ENCODE measurements around the gene PPRC1.
"Not testable (repeated sequence)": the region's sequence is repeated elsewhere in the genome, so short reads cannot be mapped to it uniquely, and the experiment has no call there.

PPRC1 gene

GRCh38 chr10:102150970-102151773 is 18.3 kb downstream of the PPRC1 start:
- no peak for DNase-seq (ENCODE audit: low read depth)

DNA sequence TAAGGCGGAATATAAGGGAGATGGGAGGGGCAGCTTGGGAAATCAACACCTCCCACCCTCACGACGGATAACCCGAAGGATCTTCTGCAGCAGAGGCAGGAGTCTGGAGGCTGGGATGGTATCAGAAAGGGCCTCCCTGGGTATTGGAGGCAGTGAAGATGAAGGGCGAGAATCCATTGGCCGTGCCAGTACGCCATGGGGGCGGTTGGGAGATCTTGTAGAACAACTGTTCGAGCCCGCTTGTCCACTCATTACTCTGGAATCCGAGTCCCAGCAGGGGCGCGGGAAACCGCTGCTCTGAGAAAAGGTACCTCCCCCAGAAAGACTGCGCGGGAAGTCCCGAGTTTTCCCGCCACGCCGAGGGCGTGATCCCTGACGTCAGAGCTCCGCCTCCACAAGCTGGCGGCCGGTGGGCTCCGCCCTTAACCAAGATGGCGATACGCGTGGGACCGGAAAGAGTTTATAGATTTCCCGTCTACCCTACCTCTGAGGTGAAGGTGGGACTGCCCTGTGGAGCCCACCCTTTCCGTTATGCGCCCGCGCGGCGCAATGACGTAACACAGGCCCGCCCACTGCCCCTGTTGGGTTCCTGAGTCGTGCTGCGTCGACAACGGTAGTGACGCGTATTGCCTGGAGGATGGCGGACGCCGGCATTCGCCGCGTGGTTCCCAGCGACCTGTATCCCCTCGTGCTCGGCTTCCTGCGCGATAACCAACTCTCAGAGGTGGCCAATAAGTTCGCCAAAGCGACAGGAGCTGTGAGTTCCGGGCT is 19.1 kb downstream of the PPRC1 start, which contains the start of gene NOLC1:
Gene NOLC1, plus strand, starts transcription at position 616 of the 771 bp plus-strand sequence. Its CDS starts 22 bp downstream, at position 638.
- DNase-seq (ENCODE audit: low read depth) = peak; percentile 100

- DNase-seq (ENCODE audit: low read depth) = peak; percentile 41
These were observed 19.7 kb downstream of the PPRC1 start for GRCh38 chr10:102152545-102152890.

GRCh38 chr10:102153093-102153620 is 20.3 kb downstream of the PPRC1 start:
- no peak for DNase-seq (ENCODE audit: low read depth)

GRCh38 chr10:102154466-102155116 is 21.8 kb downstream of the PPRC1 start:
- no peak for DNase-seq (ENCODE audit: low read depth)

GRCh38 chr10:102157224-102157623 is 24.4 kb downstream of the PPRC1 start:
- no peak for DNase-seq (ENCODE audit: low read depth)

DNA sequence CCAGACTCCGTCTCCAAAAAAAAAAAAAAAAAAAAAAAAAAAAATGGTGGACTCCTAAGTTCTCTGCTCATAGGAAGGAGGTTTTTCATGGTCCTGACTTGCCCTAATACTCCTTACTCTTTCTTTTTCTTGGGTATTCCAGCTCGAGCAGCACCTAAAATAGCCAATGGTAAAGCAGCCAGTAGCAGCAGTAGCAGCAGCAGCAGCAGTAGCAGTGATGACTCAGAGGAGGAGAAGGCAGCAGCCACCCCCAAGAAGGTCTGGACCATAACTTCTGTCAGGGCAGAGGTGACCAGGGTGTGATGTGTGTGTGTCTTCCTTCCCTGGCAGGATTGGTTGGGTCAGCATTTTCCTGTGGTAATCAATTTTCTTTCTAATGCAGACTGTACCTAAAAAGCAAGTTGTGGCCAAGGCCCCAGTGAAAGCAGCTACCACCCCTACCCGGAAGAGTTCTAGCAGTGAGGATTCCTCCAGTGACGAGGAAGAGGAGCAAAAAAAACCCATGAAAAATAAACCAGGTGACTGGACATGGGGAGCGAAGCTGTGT is 26.3 kb downstream of the PPRC1 start:
- DNase-seq (ENCODE audit: low read depth) = no peak

GRCh38 chr10:102159831-102160230 is 27.0 kb downstream of the PPRC1 start:
- no peak for DNase-seq (ENCODE audit: low read depth)

DNA sequence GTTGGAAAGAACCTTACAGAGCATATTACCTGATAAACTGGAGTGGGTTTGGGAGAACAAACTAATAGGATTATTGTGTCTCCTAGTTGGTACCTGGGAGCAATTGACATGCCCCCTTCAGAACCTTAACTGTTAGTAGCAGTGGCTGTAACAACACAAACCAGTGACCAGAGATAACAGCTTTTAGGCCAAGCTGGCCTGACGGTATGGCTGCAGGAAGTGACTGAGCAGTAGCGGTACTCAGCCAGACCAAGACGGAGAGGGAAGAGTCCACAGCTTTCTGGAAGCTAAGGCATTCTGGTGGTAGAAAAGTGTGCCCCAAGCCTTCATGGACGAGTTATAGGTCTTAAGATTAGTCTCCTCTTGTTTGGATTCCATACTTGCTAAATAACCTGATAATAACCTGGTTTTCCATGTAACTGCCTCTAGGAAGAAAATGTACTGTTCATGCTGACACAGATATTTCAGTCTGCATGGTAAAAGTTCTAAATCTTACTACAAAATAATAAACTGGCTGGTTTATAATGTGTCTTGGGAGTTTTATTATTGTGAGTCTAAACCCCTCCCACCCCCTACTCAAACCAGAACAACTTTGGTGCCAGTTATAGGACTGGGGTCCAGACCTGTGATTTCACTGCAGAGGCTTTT is 30.6 kb downstream of the PPRC1 start:
- DNase-seq (ENCODE audit: low read depth) = no peak

DNA sequence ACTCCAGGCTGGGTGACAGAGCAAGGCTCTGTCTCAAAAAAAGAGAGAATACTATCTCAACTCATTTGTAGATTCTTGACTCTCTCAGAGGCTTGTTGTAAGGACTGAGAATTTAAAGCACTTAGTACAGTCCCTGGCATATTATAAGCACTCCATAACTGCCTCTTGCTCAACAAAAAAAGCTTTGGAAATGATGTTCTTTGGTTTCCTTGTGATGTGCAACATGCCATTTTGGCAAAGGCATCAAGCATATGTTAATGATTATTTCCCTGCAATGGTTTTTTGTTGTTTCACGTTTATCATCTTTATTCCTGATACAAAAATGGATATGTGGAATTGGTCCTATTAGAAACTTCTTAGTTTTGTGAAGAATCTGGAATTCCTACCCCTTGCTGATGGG is 35.0 kb downstream of the PPRC1 start:
- DNase-seq (ENCODE audit: low read depth) = no peak

GRCh38 chr10:102170602-102171001 is 37.8 kb downstream of the PPRC1 start:
- no peak for DNase-seq (ENCODE audit: low read depth)

DNA sequence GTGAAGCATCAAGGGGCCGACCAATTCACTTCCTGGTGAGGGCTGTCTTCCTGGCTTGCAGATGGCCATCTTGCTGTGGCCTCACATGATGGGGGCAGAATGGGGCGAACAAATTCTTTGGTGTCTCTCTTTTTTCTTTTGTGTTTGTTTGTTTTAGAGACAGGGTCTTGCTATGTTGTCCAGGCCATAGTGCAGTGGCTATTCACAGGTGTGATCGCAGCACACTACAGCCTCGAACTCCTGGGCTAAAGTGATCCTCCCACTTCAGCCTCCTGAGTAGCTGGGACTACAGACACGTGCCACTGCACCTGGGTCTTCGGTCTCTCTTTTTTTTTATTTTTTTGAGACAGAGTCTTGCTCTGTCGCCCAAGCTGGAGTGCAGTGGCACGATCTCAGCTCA is 39.4 kb downstream of the PPRC1 start:
- no peak for DNase-seq (ENCODE audit: low read depth)

DNA sequence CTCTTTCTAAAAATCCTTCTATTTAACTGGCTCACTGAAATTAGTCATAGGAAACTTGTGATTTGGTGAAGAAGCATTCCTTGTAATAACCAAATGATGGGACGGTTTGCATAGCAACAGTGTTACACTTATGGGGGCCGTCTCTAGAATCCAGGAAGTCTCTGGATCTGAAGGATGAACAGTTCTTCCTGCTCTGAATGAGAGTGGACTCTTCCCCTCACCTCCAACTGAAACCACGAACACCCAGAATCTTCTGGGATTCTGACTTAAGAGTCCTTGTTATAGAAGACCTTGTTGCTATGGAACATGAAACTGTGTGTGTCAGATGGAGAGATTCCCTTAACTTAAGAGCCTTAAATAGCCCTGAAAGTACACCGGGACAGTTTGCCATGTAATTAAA is 42.6 kb downstream of the PPRC1 start:
- DNase-seq (ENCODE audit: low read depth) = no peak

- DNase-seq (ENCODE audit: low read depth) = no peak
These were observed 51.8 kb downstream of the PPRC1 start for GRCh38 chr10:102184606-102185005.

DNA sequence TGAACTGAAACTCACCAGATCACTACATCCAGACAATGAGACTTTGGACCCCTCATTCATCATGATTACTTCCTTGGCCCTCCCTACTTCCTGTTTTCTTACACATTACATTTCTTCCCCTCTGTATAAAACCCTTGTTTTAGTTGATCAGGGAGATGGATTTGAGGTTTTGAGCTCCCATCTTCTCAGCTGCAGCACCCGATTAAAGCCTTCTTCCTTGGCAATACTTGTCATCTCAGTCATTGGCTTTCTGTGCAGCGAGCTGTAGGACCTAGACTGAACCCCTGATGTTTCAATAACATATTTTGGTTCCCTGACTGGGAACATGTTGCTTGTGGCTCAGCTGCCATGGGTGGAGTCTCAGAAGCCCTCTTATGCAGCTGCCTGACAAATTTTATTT is 52.4 kb downstream of the PPRC1 start:
- DNase-seq (ENCODE audit: low read depth) = no peak

DNA sequence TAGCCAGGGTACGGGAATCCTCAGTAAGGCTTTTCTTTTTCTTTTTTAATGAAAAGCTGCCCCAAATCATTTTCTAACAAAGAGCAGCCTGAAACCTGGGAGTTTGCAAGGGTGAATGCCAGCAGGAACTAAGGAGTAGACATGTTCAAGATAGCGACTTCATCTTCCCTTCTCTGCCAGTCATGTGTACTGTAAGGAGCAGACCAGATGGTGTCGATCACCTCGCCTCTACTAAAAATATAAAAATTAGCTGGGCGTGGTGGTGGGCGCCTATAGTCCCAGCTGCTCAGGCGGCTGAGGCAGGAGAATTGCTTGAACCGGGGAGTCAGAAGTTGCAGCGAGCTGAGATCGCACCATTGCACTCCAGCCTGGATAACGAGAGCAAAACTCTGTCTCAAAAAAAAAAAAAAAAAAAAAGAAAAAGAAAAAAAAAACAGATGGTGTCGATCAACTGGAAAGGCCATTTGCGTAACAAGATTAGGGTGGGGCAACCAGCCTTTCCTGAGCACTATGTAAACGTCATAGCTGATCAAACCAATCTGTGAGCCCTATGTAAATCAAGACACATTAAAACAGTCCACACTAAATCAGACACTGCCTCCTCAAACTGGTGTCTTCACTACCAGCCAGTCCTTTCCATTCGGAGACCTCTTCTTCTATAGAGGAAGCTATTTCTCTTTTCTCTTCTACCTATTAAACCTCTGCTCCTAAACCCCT is 53.1 kb downstream of the PPRC1 start:
- DNase-seq (ENCODE audit: low read depth) = no peak

DNA sequence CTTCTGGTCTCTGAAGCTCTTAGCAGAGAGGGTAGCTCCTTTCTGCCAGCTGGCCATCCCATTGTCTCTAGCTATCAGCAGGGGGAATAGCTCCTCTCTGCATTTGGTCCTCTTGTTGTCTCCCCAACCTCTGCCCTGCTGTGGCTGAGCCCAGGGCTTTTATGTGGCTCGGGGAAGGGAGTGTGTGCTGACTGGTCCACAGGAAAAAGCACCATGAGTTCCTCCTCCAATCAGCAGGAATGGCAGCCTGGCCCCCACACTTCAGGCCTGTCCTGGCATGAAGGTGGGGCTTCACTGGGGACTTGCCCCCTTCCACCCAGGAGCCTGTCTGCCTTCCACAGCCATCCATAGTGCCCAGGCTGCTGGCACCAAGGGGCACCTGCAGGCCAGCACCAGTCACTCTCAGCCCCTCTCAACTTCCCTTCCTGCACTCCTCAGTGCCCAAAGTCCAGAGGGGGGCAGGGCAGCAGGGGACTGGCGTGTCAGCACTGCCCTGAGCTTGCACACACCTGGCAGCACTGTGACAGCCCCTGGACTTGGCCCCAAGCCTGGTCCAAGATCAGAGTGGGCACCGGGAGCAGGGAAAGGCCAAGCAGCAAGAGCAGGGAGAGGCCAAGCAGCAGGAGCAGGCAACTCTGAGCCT is 55.6 kb downstream of the PPRC1 start:
- no peak for DNase-seq (ENCODE audit: low read depth)

DNA sequence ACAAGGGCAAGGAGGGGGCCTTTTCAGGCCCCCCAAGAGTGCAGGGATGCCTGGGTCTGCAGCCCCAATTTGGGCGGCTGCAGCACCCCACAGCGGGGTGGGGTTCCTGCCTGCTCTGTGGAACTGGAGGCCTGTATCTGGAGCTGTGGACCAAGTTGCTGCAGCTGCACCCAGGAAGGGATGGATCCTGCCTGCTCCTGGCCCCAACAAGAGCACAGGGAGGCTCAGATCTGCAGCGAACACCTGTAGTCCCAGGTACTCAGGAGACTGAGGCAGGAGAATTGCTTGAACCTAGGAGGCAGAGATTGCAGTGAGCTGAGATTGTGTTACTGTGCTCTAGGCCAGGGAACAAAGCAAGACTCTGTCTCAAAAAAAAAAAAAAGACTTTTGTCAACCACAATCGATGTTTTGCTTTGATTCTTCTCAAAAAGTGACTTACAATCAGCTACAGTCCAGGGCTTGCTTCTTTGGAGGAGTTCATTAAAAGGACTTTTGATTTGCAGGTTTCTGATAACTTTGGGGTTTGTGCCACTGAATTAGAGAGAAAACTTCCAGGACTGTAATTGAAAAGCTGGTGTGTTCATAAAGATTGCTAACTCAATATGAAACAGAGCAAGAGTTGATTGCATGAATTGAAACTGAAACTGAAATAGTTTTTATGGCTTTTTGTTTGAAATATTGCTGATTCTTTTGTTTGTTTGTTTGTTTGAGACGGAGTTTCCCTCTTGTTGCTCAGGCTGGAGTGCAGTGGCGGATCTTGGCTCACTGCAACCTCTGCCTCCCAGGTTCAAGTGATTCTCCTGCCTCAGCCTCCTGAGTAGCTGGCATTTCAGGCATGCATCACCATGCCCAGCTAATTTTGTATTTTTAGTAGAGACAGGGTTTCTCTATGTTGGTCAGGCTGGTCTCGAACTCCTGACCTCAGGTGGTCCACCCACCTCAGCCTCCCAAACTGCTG is 56.4 kb downstream of the PPRC1 start:
- not testable (repeated sequence) for DNase-seq (ENCODE audit: low read depth)

- DNase-seq (ENCODE audit: low read depth) = no peak
These were observed 59.1 kb downstream of the PPRC1 start for GRCh38 chr10:102191956-102192355.

Measured in stimulated activated CD8-positive, alpha-beta memory T cell treated with anti-CD3 and anti-CD28 coated beads, Interleukin-4, amount 100 ng/mL, for 24 hours (primary cell).